ENCODE measurements around the gene SOX9.
"Not testable (repeated sequence)": the region's sequence is repeated elsewhere in the genome, so short reads cannot be mapped to it uniquely, and the experiment has no call there.

SOX9 gene

DNA sequence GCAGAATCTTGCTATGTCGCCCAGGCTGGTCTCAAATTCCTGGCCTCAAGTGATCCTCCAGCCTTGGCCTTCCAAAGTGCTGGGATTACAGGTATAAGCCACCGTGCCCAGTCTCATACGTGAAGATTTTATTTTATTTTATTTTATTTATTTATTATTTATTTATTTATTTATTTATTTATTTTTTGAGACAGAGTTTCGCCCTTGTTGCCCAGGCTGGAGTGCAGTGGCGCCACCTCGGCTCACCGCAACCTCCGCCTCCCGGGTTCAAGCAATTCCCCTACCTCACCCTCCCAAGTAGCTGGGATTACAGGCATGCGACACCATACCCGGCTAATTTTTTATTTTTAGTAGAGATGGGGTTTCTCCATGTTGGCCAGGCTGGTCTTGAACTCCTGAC, 21.3 kb downstream of the SOX9 start:
- not testable (repeated sequence) for H3K27me3 ChIP-seq (replicated peaks; ENCODE audit: control insufficient read depth, insufficient read depth, low read length, poor library complexity, severe bottlenecking); H3K36me3 ChIP-seq (ENCODE audit: control insufficient read depth, insufficient read depth, low read length); DNase-seq; H3K27ac ChIP-seq (ENCODE audit: insufficient read depth, low read length, poor library complexity, severe bottlenecking); H3K4me3 ChIP-seq (ENCODE audit: insufficient read depth, low read depth, low read length, poor library complexity, severe bottlenecking); H3K9me3 ChIP-seq (ENCODE audit: control insufficient read depth, low read length); H3K4me1 ChIP-seq (ENCODE audit: control insufficient read depth, insufficient read depth, low read length, poor library complexity, severe bottlenecking)

DNA sequence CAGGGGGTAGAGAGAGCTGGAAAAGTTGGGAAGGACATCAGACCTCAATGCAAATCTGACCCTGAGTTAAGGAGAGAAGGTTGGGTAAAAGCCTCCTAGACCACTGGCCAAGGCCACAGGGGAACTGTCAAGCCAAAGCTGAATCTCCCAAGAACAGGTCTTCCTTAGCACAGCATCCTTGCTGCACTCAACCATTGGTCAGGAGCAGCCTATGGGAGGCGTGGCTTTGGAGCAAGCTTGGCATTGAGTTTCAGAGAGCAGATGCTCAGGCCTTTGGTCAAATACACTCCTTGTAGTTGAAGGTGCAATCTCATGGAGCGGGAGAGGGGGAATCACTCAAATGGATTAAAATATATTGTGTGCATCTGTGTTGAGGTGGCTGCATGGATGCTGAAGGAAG, 21.8 kb downstream of the SOX9 start:
- DNase-seq, result no peak
- Histone ChIP-seq H3K36me3 (ENCODE audit: control insufficient read depth, insufficient read depth, low read length) (no peaks in the 10 kb centered on the region), H3K4me1 (ENCODE audit: control insufficient read depth, insufficient read depth, low read length, poor library complexity, severe bottlenecking) (no peaks in the 10 kb centered on the region), H3K27ac (ENCODE audit: insufficient read depth, low read length, poor library complexity, severe bottlenecking) (no peak overlapping the region), H3K27me3 (replicated peaks; ENCODE audit: control insufficient read depth, insufficient read depth, low read length, poor library complexity, severe bottlenecking) (no peaks in the 10 kb centered on the region), H3K4me3 (ENCODE audit: insufficient read depth, low read depth, low read length, poor library complexity, severe bottlenecking) (no peak overlapping the region), H3K9me3 (ENCODE audit: control insufficient read depth, low read length) (no peaks in the 10 kb centered on the region)

- no peak overlapping the region for H3K4me3 ChIP-seq (ENCODE audit: insufficient read depth, low read depth, low read length, poor library complexity, severe bottlenecking)
- H3K9me3 ChIP-seq (ENCODE audit: control insufficient read depth, low read length), result no peaks in the 10 kb centered on the region
- H3K27me3 ChIP-seq (replicated peaks; ENCODE audit: control insufficient read depth, insufficient read depth, low read length, poor library complexity, severe bottlenecking), result no peaks in the 10 kb centered on the region
- H3K4me1 ChIP-seq (ENCODE audit: control insufficient read depth, insufficient read depth, low read length, poor library complexity, severe bottlenecking), result no peaks in the 10 kb centered on the region
- no peak for DNase-seq
- H3K27ac ChIP-seq (ENCODE audit: insufficient read depth, low read length, poor library complexity, severe bottlenecking), result no peak overlapping the region
- no peaks in the 10 kb centered on the region for H3K36me3 ChIP-seq (ENCODE audit: control insufficient read depth, insufficient read depth, low read length)
These were observed 22.4 kb downstream of the SOX9 start for GRCh38 chr17:72143245-72143644.

- H3K36me3 ChIP-seq (ENCODE audit: control insufficient read depth, insufficient read depth, low read length), result no peaks in the 10 kb centered on the region
- DNase-seq, result no peak
- no peak overlapping the region for H3K27ac ChIP-seq (ENCODE audit: insufficient read depth, low read length, poor library complexity, severe bottlenecking)
- no peaks in the 10 kb centered on the region for H3K4me1 ChIP-seq (ENCODE audit: control insufficient read depth, insufficient read depth, low read length, poor library complexity, severe bottlenecking)
- no peak overlapping the region for H3K4me3 ChIP-seq (ENCODE audit: insufficient read depth, low read depth, low read length, poor library complexity, severe bottlenecking)
- no peaks in the 10 kb centered on the region for H3K27me3 ChIP-seq (replicated peaks; ENCODE audit: control insufficient read depth, insufficient read depth, low read length, poor library complexity, severe bottlenecking)
- H3K9me3 ChIP-seq (ENCODE audit: control insufficient read depth, low read length), result no peaks in the 10 kb centered on the region
These were observed 23.3 kb downstream of the SOX9 start for GRCh38 chr17:72144101-72144500.

- H3K9me3 ChIP-seq (ENCODE audit: control insufficient read depth, low read length), result no peaks in the 10 kb centered on the region
- no peak overlapping the region for H3K4me3 ChIP-seq (ENCODE audit: insufficient read depth, low read depth, low read length, poor library complexity, severe bottlenecking)
- H3K27me3 ChIP-seq (replicated peaks; ENCODE audit: control insufficient read depth, insufficient read depth, low read length, poor library complexity, severe bottlenecking), result no peaks in the 10 kb centered on the region
- no peak for DNase-seq
- no peaks in the 10 kb centered on the region for H3K36me3 ChIP-seq (ENCODE audit: control insufficient read depth, insufficient read depth, low read length)
- H3K4me1 ChIP-seq (ENCODE audit: control insufficient read depth, insufficient read depth, low read length, poor library complexity, severe bottlenecking), result no peaks in the 10 kb centered on the region
- H3K27ac ChIP-seq (ENCODE audit: insufficient read depth, low read length, poor library complexity, severe bottlenecking), result no peak overlapping the region
These were observed 24.7 kb downstream of the SOX9 start for GRCh38 chr17:72145562-72145961.

DNA sequence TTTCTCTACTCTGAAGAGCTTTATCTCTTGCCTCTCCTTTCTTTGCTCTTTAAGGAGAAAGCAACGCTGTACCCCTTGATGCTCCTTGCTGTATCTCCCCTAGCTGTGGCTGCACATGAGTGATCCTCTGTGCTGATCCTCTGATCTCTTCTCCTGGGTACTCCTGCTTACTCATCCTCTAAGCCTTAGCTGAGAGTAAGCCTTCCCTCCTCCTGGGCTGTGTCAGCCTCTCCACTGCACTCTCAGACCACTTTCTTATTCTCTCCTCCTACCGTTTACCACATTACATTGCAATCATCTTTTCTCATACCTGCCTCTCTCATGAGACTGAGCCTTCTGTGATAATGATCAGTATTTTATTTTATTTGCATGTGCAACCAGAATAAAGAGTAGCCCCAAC, 25.1 kb downstream of the SOX9 start:
- no peak overlapping the region for H3K27ac ChIP-seq (ENCODE audit: insufficient read depth, low read length, poor library complexity, severe bottlenecking)
- H3K36me3 ChIP-seq (ENCODE audit: control insufficient read depth, insufficient read depth, low read length), result no peaks in the 10 kb centered on the region
- H3K27me3 ChIP-seq (replicated peaks; ENCODE audit: control insufficient read depth, insufficient read depth, low read length, poor library complexity, severe bottlenecking), result no peaks in the 10 kb centered on the region
- DNase-seq, result no peak
- H3K9me3 ChIP-seq (ENCODE audit: control insufficient read depth, low read length), result no peaks in the 10 kb centered on the region
- no peaks in the 10 kb centered on the region for H3K4me1 ChIP-seq (ENCODE audit: control insufficient read depth, insufficient read depth, low read length, poor library complexity, severe bottlenecking)
- no peak overlapping the region for H3K4me3 ChIP-seq (ENCODE audit: insufficient read depth, low read depth, low read length, poor library complexity, severe bottlenecking)

- no peak for DNase-seq
- Histone ChIP-seq H3K36me3 (ENCODE audit: control insufficient read depth, insufficient read depth, low read length) (no peaks in the 10 kb centered on the region), H3K4me1 (ENCODE audit: control insufficient read depth, insufficient read depth, low read length, poor library complexity, severe bottlenecking) (no peaks in the 10 kb centered on the region), H3K27ac (ENCODE audit: insufficient read depth, low read length, poor library complexity, severe bottlenecking) (no peak overlapping the region), H3K27me3 (replicated peaks; ENCODE audit: control insufficient read depth, insufficient read depth, low read length, poor library complexity, severe bottlenecking) (no peaks in the 10 kb centered on the region), H3K4me3 (ENCODE audit: insufficient read depth, low read depth, low read length, poor library complexity, severe bottlenecking) (no peak overlapping the region), H3K9me3 (ENCODE audit: control insufficient read depth, low read length) (no peaks in the 10 kb centered on the region)
These were observed 25.6 kb downstream of the SOX9 start for GRCh38 chr17:72146371-72146770.

- DNase-seq, result no peak
These were observed 30.0 kb downstream of the SOX9 start for GRCh38 chr17:72150632-72151460.

DNA sequence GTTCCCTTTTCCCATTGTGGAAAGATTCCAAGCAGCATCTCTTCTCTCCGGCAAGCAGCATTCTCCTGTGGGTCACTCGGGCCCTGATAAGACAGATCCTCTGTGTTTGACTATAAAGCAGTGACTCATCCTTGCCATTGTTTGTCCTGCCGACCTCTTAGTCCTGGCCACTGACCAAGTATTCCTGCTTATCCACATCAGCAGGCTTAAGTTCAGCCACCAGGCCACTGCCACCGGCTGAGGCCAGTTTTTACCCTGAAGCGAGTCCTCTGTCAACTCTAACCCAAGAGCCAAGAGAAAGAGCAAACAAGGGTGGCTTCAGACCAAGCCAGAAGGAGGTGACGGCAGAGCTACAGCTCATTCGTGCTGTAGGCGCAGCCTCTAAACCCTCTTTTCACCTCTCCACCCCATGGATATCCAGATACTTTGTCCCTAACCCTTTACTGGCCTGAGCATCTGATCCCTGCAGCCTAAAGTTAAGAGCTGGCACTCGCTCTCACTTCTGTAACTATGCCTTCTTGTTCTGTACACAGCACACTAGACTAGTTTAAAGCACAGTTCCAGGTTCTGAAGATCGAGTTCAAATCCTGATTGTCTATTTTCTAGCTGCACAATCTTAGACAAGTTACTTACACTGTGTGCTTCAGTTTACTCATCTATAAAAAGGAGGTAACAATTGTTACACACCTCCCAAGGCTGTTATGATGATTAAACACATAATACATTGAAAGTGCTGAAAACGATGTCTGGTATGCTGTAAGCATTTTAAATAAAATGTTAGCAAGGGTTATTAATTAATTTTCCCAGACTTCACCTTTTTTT, 31.0 kb downstream of the SOX9 start:
- Histone ChIP-seq H3K4me3 (ENCODE audit: insufficient read depth, low read depth, low read length, poor library complexity, severe bottlenecking) (no peak overlapping the region), H3K9me3 (ENCODE audit: control insufficient read depth, low read length) (no peaks in the 10 kb centered on the region), H3K27me3 (replicated peaks; ENCODE audit: control insufficient read depth, insufficient read depth, low read length, poor library complexity, severe bottlenecking) (no peaks in the 10 kb centered on the region), H3K4me1 (ENCODE audit: control insufficient read depth, insufficient read depth, low read length, poor library complexity, severe bottlenecking) (no peaks in the 10 kb centered on the region), H3K27ac (ENCODE audit: insufficient read depth, low read length, poor library complexity, severe bottlenecking) (no peak overlapping the region), H3K36me3 (ENCODE audit: control insufficient read depth, insufficient read depth, low read length) (no peaks in the 10 kb centered on the region)
- no peak for DNase-seq

More at GRCh38 chr17:72150632-72151460, 30.0 kb downstream of the SOX9 start:
- no peaks in the 10 kb centered on the region for H3K27me3 ChIP-seq (replicated peaks; ENCODE audit: control insufficient read depth, insufficient read depth, low read length, poor library complexity, severe bottlenecking)
- no peak overlapping the region for H3K27ac ChIP-seq (ENCODE audit: insufficient read depth, low read length, poor library complexity, severe bottlenecking)
- no peaks in the 10 kb centered on the region for H3K9me3 ChIP-seq (ENCODE audit: control insufficient read depth, low read length)
- H3K4me1 ChIP-seq (ENCODE audit: control insufficient read depth, insufficient read depth, low read length, poor library complexity, severe bottlenecking), result no peaks in the 10 kb centered on the region
- H3K36me3 ChIP-seq (ENCODE audit: control insufficient read depth, insufficient read depth, low read length), result no peaks in the 10 kb centered on the region
- H3K4me3 ChIP-seq (ENCODE audit: insufficient read depth, low read depth, low read length, poor library complexity, severe bottlenecking), result no peak overlapping the region

DNA sequence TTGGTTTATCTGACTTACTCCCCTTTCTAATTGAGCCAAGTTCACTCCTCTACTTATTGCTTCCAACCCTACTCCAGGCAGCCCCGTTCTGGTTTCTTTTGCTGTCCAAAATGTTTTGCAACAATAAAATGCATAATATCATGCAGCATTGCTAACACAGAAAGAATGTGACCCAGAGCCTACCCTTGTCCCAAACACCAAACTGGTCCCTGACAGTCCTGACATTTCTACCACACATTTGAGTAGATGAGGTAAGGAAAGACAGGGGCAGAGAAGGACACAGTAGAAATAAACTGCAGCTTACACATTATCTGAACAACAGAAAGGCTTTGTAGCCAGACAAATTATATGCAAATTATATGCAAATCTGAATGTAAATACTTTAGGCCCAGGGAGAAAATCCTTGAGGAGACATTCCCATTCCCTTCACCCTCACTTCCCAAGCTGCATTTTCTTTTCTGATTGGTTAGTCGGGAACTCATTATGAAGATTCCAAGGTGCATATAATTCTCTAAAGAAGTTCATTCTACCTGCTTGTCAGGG, 31.6 kb downstream of the SOX9 start:
- Histone ChIP-seq H3K4me1 (ENCODE audit: control insufficient read depth, insufficient read depth, low read length, poor library complexity, severe bottlenecking) (no peaks in the 10 kb centered on the region), H3K27ac (ENCODE audit: insufficient read depth, low read length, poor library complexity, severe bottlenecking) (no peak overlapping the region), H3K27me3 (replicated peaks; ENCODE audit: control insufficient read depth, insufficient read depth, low read length, poor library complexity, severe bottlenecking) (no peaks in the 10 kb centered on the region), H3K9me3 (ENCODE audit: control insufficient read depth, low read length) (no peaks in the 10 kb centered on the region), H3K36me3 (ENCODE audit: control insufficient read depth, insufficient read depth, low read length) (no peaks in the 10 kb centered on the region), H3K4me3 (ENCODE audit: insufficient read depth, low read depth, low read length, poor library complexity, severe bottlenecking) (no peak overlapping the region)
- DNase-seq, result no peak

Measured in effector memory CD4-positive, alpha-beta T cell (primary cell).